ENCODE results near the gene RAP1GAP2.

RAP1GAP2 gene

GRCh38 chr17:3004925-3005324 lies 208.7 kb downstream of the RAP1GAP2 start:
- no peak for DNase-seq

GRCh38 chr17:3005696-3006095 lies 209.5 kb downstream of the RAP1GAP2 start:
- no peak for DNase-seq

DNA sequence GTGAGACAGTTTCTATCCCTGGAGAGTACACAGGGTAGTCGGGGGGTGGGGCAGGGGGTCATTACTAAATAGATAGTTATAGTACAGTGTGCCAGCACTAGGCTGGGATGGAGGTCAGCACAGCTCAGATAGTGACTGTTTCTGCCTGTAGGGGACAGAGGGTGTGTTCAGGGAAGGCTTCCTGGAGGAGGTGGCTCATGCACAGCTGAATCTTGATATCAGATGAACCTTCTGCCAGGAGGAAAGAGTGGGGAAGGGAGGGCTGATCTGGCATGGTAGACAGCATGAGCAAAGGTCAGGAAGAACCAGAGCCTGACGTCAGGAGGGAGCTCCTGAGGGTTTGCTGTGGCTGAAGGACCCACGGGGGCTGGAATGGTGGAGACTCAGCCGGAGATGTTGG lies 210.6 kb downstream of the RAP1GAP2 start:
- DNase-seq, result no peak

DNA sequence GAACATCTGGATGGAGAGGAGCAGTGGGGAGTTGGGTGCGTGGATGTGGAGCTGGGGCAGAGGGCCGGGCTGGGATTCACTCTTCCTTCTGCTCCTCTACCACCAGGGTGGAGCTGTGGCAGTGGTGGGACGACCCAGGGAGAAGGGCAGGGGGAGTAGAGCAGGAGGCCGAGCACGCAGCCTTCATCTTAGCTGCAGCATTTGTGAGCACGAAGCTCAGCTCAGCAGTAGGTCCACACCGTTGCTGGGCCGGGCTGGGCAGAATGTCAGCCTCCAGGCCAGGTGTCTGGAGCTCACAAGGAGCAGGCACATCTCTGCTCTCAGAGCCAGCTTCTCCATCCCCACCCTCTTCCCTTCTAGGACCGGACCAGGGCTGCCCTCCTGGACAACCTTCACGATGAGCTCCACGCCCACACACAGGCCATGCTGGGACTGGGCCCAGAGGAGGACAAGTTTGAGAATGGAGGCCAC lies 211.4 kb downstream of the RAP1GAP2 start:
- no peak for DNase-seq

DNA sequence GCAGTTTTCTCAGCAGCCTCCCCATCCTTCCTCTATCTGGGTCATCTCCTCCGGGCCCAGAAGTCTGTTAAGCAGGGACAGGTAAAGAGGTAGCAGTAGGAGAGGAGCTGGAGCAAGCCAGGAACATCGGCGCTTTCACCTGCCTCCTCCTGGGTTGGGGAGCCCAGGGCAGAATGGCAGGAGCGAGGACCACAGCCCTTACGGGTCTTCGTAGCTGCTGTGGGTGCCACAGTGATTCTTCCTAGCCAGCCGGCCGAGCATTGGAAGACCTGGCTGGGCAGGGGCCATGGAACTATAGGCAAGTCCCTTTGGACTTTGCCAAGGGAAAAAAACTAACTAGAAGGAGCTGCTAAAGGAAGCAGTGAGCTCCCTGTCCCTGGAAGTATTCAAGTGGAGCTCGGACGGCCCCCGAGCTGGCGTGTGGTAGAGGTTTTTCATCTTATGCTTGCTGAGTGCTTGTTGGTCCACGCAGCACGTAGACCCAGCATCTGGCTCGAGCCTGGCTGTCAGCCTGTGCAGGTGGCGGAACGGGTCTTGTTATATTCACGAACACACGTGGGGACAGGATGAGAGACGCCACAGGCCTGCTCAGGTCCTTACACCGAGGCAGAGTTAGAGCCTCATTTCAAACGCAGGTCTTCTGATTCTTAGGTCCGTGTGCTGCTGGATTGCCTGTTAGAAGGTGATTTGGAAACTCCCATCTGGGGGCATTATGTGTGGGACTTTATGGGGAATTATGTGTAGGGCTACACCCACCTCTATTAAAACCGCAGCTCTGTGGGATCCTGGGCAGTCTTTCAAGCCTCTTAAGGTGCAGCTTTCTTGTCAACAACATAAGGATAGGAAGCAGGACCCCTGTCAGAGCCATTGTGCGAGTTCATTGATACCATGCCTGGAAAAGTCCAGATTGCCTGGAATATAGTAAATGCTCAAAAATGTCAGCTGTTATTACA lies 212.4 kb downstream of the RAP1GAP2 start:
- no peak for DNase-seq

DNA sequence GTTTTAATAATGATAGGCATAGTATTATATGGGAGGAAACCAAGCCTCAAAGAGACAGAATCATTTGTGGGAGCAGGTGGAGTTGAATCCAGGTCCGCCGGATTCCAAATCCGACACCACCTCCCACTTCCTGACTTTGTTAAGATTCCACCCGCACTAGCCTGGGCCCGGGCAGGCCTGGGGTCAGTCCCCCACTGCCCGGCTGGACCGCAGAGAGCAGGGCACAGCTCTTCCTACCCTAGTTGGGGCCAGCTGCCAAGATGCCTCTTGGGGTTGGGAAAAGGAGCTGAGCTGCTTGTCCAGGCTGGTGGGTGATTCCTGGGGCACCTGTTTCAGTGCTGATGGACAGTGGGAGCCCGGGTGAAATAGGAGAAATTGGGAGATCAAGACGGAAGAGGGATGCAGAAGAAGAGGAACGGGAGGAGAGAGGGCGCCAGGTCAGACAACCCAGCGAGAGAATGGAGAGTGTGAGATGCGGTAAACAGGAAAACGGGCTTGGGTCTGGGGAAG lies 213.2 kb downstream of the RAP1GAP2 start:
- DNase-seq, result no peak

GRCh38 chr17:3011891-3012290 lies 215.7 kb downstream of the RAP1GAP2 start:
- no peak for DNase-seq

- peak; percentile 13 to 53 (median 36) for DNase-seq
Observed at GRCh38 chr17:3012926-3013581, 216.8 kb downstream of the RAP1GAP2 start.

GRCh38 chr17:3015890-3016289 lies 219.7 kb downstream of the RAP1GAP2 start:
- DNase-seq, result no peak

DNA sequence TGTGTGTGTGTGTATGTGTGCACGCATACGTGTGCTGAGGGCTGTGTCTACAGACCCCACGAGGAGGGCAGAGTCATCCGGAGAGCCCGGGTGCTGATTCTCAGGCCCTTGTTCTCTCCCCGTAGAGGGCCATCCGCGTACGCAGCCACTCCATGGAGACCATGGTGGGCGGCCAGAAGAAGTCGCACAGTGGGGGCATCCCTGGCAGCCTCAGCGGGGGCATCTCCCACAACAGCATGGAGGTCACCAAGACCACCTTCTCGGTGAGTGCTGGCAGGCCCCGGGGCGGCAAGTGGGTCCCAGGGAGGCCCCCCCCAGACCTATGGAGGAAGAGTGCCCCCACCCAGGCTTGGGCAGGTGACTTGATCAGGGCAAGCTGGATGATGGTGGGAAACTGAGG lies 221.7 kb downstream of the RAP1GAP2 start:
- DNase-seq, result no peak

DNA sequence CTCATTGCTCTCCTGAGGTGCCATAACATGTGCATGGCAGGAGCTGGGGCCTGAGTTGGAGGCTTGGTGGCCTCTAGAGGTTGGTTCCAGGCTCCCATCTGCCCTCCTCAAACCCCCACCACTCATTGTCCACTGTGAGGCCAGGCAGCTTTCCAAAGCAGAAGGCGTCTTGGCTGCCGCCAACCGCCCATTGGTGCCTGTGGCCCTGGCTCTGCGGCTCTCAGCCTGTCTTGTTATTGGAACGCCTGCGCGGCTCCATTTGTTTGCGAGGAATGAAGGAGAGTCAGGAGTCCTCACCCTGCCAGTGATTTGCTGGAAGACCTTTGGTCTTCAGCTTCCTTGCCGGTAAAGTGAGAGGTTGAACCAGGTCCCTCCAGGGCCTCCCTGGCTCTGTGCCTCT lies 223.5 kb downstream of the RAP1GAP2 start:
- DNase-seq, result no peak

- DNase-seq, result no peak
Observed at GRCh38 chr17:3020381-3020780, 224.1 kb downstream of the RAP1GAP2 start.

- DNase-seq, result no peak
Observed at GRCh38 chr17:3022197-3022596, 226.0 kb downstream of the RAP1GAP2 start.

- no peak for DNase-seq
Observed at GRCh38 chr17:3024346-3024745, 228.1 kb downstream of the RAP1GAP2 start.

DNA sequence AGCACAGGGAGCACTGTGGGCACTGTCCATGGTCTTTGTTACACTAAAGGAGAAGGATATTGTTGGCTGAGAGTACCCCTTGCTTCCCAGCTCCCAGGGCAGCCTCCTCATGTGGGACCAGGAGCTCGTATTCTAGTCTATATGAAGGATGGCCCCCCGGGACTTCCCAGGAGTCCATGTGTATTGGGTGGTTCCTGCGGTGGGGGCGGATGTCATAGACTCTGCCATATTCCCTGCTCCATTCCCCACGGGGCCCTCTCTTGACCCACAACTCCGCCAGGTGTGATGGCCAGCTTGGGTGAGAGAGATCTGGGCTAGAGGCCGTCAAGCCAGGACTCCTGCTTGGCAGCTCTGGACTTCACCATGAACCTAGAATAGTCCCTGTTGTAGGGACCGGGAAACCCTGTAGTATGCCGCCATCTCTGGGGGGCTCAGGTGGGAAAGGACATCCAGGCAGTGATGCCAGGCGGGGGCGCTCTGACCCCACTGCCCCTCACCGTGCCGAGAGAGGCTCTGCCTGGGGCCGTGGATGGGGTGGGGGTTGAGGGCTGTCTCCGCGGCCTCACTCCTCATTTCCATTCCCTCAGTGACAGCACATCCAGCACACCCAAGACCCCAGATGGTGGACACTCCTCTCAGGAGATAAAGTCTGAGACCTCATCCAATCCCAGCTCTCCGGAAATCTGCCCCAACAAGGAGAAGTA lies 229.3 kb downstream of the RAP1GAP2 start:
- no peak for DNase-seq

- DNase-seq, result no peak
Observed at GRCh38 chr17:3026125-3026855, 230.1 kb downstream of the RAP1GAP2 start.

DNA sequence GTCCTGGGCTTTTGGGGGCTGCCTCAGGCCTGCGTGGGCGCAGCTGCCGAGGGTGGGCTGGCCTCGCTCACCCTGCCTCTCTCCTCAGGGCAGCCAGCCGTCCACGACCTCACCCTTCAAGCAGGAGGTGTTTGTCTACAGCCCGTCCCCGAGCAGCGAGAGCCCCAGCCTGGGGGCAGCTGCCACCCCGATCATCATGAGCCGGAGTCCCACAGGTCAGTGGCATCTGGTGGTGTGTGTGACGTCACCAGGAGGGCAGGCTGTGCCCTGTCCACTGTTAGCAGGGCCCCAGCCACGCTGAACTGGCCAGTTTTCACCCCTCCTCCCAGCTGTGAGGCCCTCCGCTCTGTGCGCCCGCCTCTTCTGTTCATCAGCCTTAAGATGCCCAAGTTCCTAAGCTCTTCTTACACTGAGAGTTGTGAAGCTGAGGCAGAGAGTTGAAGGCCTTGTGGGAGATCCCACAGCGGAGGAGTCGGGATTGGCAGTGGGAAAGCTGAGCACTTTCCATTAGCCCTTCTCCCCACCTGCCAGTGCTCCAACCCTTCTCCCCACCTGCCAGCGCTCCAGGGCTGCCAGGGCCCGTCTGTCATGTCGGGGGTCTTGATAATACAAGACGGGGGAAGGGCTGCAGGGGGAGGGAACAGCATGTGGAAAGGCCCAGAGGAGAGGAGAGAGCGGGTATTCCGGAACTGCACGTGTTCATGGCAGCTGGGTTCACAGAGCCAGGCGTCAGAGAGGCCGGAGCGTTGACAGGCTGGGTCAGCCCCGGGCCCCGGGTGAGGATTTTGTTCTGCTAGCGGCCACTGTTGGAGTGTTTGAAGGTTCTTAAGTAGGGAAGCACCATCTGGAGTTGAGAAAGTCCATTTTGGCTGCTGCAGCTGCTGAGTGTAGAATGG lies 230.9 kb downstream of the RAP1GAP2 start:
- no peak for DNase-seq

DNA sequence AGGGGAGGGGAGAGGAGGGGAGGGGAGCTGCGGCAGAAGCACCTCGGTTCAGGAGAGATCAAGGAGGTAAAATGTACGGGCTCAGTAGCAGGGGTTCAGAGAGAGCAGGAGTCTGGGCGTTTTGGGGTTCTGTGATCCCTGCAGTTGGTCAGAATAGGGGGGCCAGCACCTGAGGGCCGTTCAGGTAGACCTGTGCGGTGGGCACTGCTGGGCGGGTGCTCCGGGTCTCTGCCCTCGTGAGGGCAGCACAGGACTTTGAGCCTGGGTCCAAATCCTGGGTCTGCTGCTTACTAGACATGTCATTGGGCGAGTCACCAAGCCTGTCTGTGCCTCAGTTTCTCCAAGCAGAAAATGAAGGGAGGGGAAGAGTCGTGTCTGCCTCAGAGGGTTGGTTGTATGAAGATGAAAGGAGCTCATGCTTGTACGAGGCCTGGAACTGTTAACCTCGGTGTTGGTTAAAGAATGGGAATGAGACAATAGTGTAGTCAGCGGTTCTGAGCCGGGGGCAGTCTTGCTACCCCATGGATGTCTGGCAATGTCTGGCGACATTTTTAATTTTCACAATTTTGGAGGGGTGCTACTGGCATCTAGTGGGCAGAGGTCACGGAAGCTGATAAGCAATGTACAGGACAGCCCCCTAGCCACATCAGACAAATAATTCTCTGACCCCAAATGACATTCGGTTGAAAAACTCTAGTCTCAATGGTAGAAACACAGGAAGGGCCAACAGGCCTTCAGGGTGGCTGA lies 231.7 kb downstream of the RAP1GAP2 start:
- no peak for DNase-seq

DNA sequence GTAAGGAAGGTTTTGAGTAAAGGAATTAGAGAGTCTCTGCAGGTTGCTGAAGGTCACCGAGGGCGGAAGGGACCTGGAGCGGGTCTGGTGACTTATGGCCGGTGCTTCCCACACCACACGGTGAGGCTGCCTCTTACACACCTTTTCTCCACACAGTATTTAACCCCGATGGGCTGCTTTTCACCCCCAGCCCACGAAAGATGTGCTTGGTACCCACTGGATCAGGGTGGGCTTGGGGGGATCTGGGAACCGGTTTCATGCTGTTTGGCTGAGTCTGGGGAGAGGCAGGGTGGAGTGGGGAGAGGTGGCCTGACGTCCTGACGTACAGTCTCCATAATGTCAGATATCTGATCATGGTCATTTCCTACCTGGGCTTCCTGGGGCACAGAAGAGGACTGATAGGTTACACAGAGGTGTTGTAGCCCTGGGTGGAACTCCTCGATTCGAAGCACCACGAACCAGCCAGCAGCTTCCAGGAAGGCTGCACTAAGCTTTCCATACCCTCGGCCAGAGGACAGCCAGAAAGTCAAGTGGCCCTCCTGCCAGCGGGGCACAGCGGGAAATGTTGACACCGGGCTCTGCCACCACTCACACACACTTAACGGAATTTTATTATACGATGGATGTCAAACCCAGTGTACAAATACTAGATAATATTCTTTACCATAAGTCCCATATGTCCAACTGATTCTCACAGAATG lies 233.1 kb downstream of the RAP1GAP2 start:
- no peak for DNase-seq

GRCh38 chr17:3030096-3030495 lies 233.9 kb downstream of the RAP1GAP2 start:
- no peak for DNase-seq
